ENCODE measurements around the gene YAF2.

GRCh38 chr12:42161529-42161928, 76.5 kb downstream of the YAF2 start:
- TF ChIP-seq POLR2A (IDR thresholded peaks at IDR 0.05) (no peak), CTCF (IDR thresholded peaks at IDR 0.05) (no peak)
